Measurements from ENCODE around the gene SCG2. TPM values are rescaled to one million over a fixed set of nuclear protein-coding genes. Genes with fewer than 3 reads are reported as not detected.

SCG2 gene
- total RNA-seq, 2 experiments from 2014 or later = 0.06 TPM; not detected in 1

- no peaks in the 10 kb centered on the region for H3K36me3 ChIP-seq (ENCODE audit: insufficient read depth, low read length)
- no TSS peak for BruUV-seq (replicated peaks)
- DNase-seq (ENCODE audit: low spot score) = no peak
- POLR2A ChIA-PET = no interaction called here
- no peak overlapping the region for H3K4me3 ChIP-seq (ENCODE audit: low read depth, low read length, poor library complexity, severe bottlenecking)
- no peaks in the 10 kb centered on the region for H4K20me1 ChIP-seq (ENCODE audit: insufficient read depth, low read length)
- H3K79me2 ChIP-seq (ENCODE audit: insufficient read depth, low read depth, low read length) = no peaks in the 10 kb centered on the region
- H3K4me2 ChIP-seq (ENCODE audit: low read length) = no peak overlapping the region
- TF ChIP-seq, protein P1, sequence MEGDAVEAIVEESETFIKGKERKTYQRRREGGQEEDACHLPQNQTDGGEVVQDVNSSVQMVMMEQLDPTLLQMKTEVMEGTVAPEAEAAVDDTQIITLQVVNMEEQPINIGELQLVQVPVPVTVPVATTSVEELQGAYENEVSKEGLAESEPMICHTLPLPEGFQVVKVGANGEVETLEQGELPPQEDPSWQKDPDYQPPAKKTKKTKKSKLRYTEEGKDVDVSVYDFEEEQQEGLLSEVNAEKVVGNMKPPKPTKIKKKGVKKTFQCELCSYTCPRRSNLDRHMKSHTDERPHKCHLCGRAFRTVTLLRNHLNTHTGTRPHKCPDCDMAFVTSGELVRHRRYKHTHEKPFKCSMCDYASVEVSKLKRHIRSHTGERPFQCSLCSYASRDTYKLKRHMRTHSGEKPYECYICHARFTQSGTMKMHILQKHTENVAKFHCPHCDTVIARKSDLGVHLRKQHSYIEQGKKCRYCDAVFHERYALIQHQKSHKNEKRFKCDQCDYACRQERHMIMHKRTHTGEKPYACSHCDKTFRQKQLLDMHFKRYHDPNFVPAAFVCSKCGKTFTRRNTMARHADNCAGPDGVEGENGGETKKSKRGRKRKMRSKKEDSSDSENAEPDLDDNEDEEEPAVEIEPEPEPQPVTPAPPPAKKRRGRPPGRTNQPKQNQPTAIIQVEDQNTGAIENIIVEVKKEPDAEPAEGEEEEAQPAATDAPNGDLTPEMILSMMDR (conservative IDR thresholded peaks at IDR 0.05; ENCODE audit: low read length) = no peak
- no peak for TF ChIP-seq EZH2phosphoT487 (IDR thresholded peaks at IDR 0.05; ENCODE audit: borderline replicate concordance, low read depth, low read length)
- CTCF ChIA-PET (ENCODE audit: unreplicated experiment) = no interaction called here
- H2AFZ ChIP-seq (ENCODE audit: low read length) = no peak overlapping the region
- intact Hi-C loops (cut with micrococcal nuclease; ENCODE audit: unreplicated experiment) = no loop called here
- H3K27ac ChIP-seq (ENCODE audit: low read depth, low read length, poor library complexity, severe bottlenecking) = no peak overlapping the region
- no peaks in the 10 kb centered on the region for H3K4me1 ChIP-seq (ENCODE audit: insufficient read depth, low read length, poor library complexity, severe bottlenecking)
- H3K9me3 ChIP-seq (ENCODE audit: low read length) = no peaks in the 10 kb centered on the region
- H3K9me2 ChIP-seq (ENCODE audit: insufficient read depth, low read length) = no peaks in the 10 kb centered on the region
These were observed 46.6 kb upstream of the SCG2 start for GRCh38 chr2:223648755-223649154.

- Histone ChIP-seq H3K27ac (ENCODE audit: low read depth, low read length, poor library complexity, severe bottlenecking) (no peak overlapping the region), H4K20me1 (ENCODE audit: insufficient read depth, low read length) (no peaks in the 10 kb centered on the region), H3K4me1 (ENCODE audit: insufficient read depth, low read length, poor library complexity, severe bottlenecking) (no peaks in the 10 kb centered on the region), H3K4me3 (ENCODE audit: low read depth, low read length, poor library complexity, severe bottlenecking) (no peak overlapping the region), H3K9me2 (ENCODE audit: insufficient read depth, low read length) (no peaks in the 10 kb centered on the region), H3K79me2 (ENCODE audit: insufficient read depth, low read depth, low read length) (no peaks in the 10 kb centered on the region), H3K4me2 (ENCODE audit: low read length) (no peak overlapping the region), H3K36me3 (ENCODE audit: insufficient read depth, low read length) (no peaks in the 10 kb centered on the region), H3K9me3 (ENCODE audit: low read length) (no peaks in the 10 kb centered on the region), H2AFZ (ENCODE audit: low read length) (no peak overlapping the region)
- no peak for DNase-seq (ENCODE audit: low spot score)
- CTCF ChIA-PET (ENCODE audit: unreplicated experiment) = interaction anchor here (0.6 kb wide), 1 partner anchor 591 kb away, joined by 4 read pairs; no protein-coding TSS in a partner anchor
- POLR2A ChIA-PET = no interaction called here
- no TSS peak for BruUV-seq (replicated peaks)
- intact Hi-C loops (cut with micrococcal nuclease; ENCODE audit: unreplicated experiment) = no loop called here
- TF ChIP-seq, protein P1 (conservative IDR thresholded peaks at IDR 0.05; ENCODE audit: low read length) = no peak
- no peak for TF ChIP-seq EZH2phosphoT487 (IDR thresholded peaks at IDR 0.05; ENCODE audit: borderline replicate concordance, low read depth, low read length)
These were observed 45.2 kb upstream of the SCG2 start for GRCh38 chr2:223647258-223647952.

DNA sequence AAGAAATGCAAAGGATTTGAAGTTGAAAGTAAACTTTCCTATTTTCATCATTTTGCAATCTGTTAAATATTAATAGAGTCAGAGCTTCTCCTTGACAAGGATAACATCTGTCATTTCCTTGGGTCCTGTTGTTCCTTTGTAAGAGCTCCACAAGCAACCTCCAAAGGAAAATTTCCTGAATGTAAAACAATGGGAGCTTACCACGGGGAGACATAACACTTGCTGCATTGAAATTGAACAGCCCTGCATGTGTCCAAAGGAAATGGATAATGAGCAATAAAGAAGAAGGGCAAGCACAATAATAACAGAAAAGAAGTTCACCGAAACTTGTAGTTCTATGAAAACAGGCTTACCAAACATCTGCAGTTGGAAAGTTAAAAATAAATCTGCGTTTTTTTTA is 42.0 kb upstream of the SCG2 start:
- H3K4me2 ChIP-seq (ENCODE audit: low read length) = no peak overlapping the region
- no peaks in the 10 kb centered on the region for H4K20me1 ChIP-seq (ENCODE audit: insufficient read depth, low read length)
- no peak overlapping the region for H2AFZ ChIP-seq (ENCODE audit: low read length)
- H3K79me2 ChIP-seq (ENCODE audit: insufficient read depth, low read depth, low read length) = no peaks in the 10 kb centered on the region
- intact Hi-C loops (cut with micrococcal nuclease; ENCODE audit: unreplicated experiment) = no loop called here
- H3K9me3 ChIP-seq (ENCODE audit: low read length) = no peaks in the 10 kb centered on the region
- POLR2A ChIA-PET = no interaction called here
- no peaks in the 10 kb centered on the region for H3K4me1 ChIP-seq (ENCODE audit: insufficient read depth, low read length, poor library complexity, severe bottlenecking)
- H3K9me2 ChIP-seq (ENCODE audit: insufficient read depth, low read length) = no peaks in the 10 kb centered on the region
- H3K27ac ChIP-seq (ENCODE audit: low read depth, low read length, poor library complexity, severe bottlenecking) = no peak overlapping the region
- TF ChIP-seq, protein P1 (conservative IDR thresholded peaks at IDR 0.05; ENCODE audit: low read length) = no peak
- no peak for TF ChIP-seq EZH2phosphoT487 (IDR thresholded peaks at IDR 0.05; ENCODE audit: borderline replicate concordance, low read depth, low read length)
- no peaks in the 10 kb centered on the region for H3K36me3 ChIP-seq (ENCODE audit: insufficient read depth, low read length)
- DNase-seq (ENCODE audit: low spot score) = no peak
- no TSS peak for BruUV-seq (replicated peaks)
- CTCF ChIA-PET (ENCODE audit: unreplicated experiment) = no interaction called here
- H3K4me3 ChIP-seq (ENCODE audit: low read depth, low read length, poor library complexity, severe bottlenecking) = no peak overlapping the region

Measured in OCI-LY7 (cell line).